SU-DHL-6 (cell line): ENCODE measurements around the gene ACSL5.

Source experiments
- H2AFZ ChIP-seq: fragments of 200-600 bp; sonication (generic); 2 replicates; pipeline ENCODE4 v1.6.1; 2014; ENCODE audit warnings: low read depth, mild to moderate bottlenecking, moderate library complexity, mixed read lengths, antibody characterized with exemption, low read length; ENCODE audit not compliant: severe bottlenecking
- H3F3A ChIP-seq: fragments of 200-600 bp; shearing (Covaris generic); 2 replicates; pipeline ENCODE4 v1.6.0; 2016; ENCODE audit warnings: antibody characterized with exemption, mild to moderate bottlenecking; ENCODE audit not compliant: insufficient read depth
- H3K27ac ChIP-seq: fragments of 200-600 bp; sonication (generic); 2 replicates; pipeline ENCODE4 v1.5.1; 2016; ENCODE audit warnings: low read depth, mild to moderate bottlenecking, low read length, moderate library complexity, mixed read lengths
- H3K27me3 ChIP-seq: fragments of 200-600 bp; sonication (generic), shearing (Covaris generic); 2 replicates; pipeline ENCODE4 v1.6.0; 2014; ENCODE audit warnings: mild to moderate bottlenecking, low read length
- H3K36me3 ChIP-seq: fragments of 200-600 bp; sonication (generic); 2 replicates; pipeline ENCODE4 v1.6.1; 2014; ENCODE audit warnings: mild to moderate bottlenecking, low read length, mixed read lengths
- H3K4me2 ChIP-seq: fragments of 300-600, 200-600 bp; shearing (Covaris generic), sonication (generic); 2 replicates; pipeline ENCODE4 v1.6.0; 2014; ENCODE audit warnings: low read length, low read depth, mild to moderate bottlenecking; ENCODE audit not compliant: poor library complexity, severe bottlenecking
- H3K4me3 ChIP-seq: fragments of 200-600 bp; sonication (generic); 2 replicates; pipeline ENCODE4 v1.5.1; 2014; ENCODE audit warnings: antibody characterized with exemption, low read length, mild to moderate bottlenecking, mixed read lengths; ENCODE audit not compliant: insufficient read depth, poor library complexity, severe bottlenecking
- H3K79me2 ChIP-seq: fragments of 200-600 bp; sonication (generic); 2 replicates; pipeline ENCODE4 v1.6.1; 2014; ENCODE audit warnings: mild to moderate bottlenecking, low read length, moderate library complexity; ENCODE audit not compliant: insufficient read depth
- H3K9ac ChIP-seq: fragments of 200-600 bp; sonication (generic); 2 replicates; pipeline ENCODE4 v1.7.0; 2014; ENCODE audit warnings: mild to moderate bottlenecking, low read length
- H3K9me2 ChIP-seq: fragments of 200-600 bp; sonication (generic); replicated peaks from 2 replicates; pipeline ENCODE4 v1.6.1; 2014; ENCODE audit warnings: low read length; ENCODE audit not compliant: insufficient read depth
- H3K9me3 ChIP-seq: fragments of 200-600 bp; sonication (generic); 2 replicates; pipeline ENCODE4 v1.6.1; 2014; ENCODE audit warnings: low read length, mixed read lengths; ENCODE audit not compliant: insufficient read depth
- H4K20me1 ChIP-seq: fragments of 200-600 bp; sonication (generic); 2 replicates; pipeline ENCODE4 v1.6.1; 2014; ENCODE audit warnings: low read depth, mild to moderate bottlenecking, antibody characterized with exemption, low read length, moderate library complexity, mixed read lengths
- EZH2phosphoT487 ChIP-seq: fragments of 200-600 bp; sonication (generic), shearing (Covaris generic); conservative IDR thresholded peaks from 2 replicates; pipeline ENCODE4 v1.6.1; 2018; ENCODE audit warnings: mild to moderate bottlenecking, antibody characterized with exemption, low read length, moderate library complexity, mixed read lengths
- TF ChIP-seq, protein P1 (sequence below): fragments of 200-600 bp; sonication (generic); IDR thresholded peaks from one replicate; pipeline ENCODE4 v1.5.1; 2017; ENCODE audit warnings: antibody characterized with exemption, mild to moderate bottlenecking, low read length, moderate library complexity; ENCODE audit not compliant: insufficient read depth, poor library complexity, severe bottlenecking

The ACSL5 gene

GRCh38 chr10:112438356-112438755 is 64.4 kb downstream of the ACSL5 start:
- TF ChIP-seq, protein P1, sequence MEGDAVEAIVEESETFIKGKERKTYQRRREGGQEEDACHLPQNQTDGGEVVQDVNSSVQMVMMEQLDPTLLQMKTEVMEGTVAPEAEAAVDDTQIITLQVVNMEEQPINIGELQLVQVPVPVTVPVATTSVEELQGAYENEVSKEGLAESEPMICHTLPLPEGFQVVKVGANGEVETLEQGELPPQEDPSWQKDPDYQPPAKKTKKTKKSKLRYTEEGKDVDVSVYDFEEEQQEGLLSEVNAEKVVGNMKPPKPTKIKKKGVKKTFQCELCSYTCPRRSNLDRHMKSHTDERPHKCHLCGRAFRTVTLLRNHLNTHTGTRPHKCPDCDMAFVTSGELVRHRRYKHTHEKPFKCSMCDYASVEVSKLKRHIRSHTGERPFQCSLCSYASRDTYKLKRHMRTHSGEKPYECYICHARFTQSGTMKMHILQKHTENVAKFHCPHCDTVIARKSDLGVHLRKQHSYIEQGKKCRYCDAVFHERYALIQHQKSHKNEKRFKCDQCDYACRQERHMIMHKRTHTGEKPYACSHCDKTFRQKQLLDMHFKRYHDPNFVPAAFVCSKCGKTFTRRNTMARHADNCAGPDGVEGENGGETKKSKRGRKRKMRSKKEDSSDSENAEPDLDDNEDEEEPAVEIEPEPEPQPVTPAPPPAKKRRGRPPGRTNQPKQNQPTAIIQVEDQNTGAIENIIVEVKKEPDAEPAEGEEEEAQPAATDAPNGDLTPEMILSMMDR, result no peak
- no peak for TF ChIP-seq EZH2phosphoT487
- Histone ChIP-seq H3K36me3 (peaks cover 53% of the 10 kb centered on the region), H3K9ac (no peak overlapping the region), H3K4me3 (no peak overlapping the region), H3K27me3 (no peaks in the 10 kb centered on the region), H3F3A (peaks cover 11% of the 10 kb centered on the region; the same call in 1 of the 2 replicates), H2AFZ (no peak overlapping the region), H3K4me2 (no peak overlapping the region), H3K9me3 (no peaks in the 10 kb centered on the region), H4K20me1 (no peaks in the 10 kb centered on the region), H3K79me2 (peaks cover 3% of the 10 kb centered on the region; the same call in 1 of the 2 replicates), H3K27ac (no peak overlapping the region), H3K9me2 (no peaks in the 10 kb centered on the region)

GRCh38 chr10:112441520-112441919 is 67.6 kb downstream of the ACSL5 start:
- H3K9me3 ChIP-seq, result no peaks in the 10 kb centered on the region
- H3K79me2 ChIP-seq, result peaks cover 30% of the 10 kb centered on the region
- H3K36me3 ChIP-seq, result peaks cover 46% of the 10 kb centered on the region; the same call in 1 of the 2 replicates
- H3K4me3 ChIP-seq, result no peak overlapping the region
- H3K4me2 ChIP-seq, result no peak overlapping the region
- H4K20me1 ChIP-seq, result no peaks in the 10 kb centered on the region
- H3F3A ChIP-seq, result peaks cover 3% of the 10 kb centered on the region; the same call in 1 of the 2 replicates
- no peak overlapping the region for H3K27ac ChIP-seq
- no peak overlapping the region for H3K9ac ChIP-seq
- no peak overlapping the region for H2AFZ ChIP-seq
- no peaks in the 10 kb centered on the region for H3K9me2 ChIP-seq
- no peak for TF ChIP-seq EZH2phosphoT487
- TF ChIP-seq, protein P1, result no peak
- no peaks in the 10 kb centered on the region for H3K27me3 ChIP-seq

DNA sequence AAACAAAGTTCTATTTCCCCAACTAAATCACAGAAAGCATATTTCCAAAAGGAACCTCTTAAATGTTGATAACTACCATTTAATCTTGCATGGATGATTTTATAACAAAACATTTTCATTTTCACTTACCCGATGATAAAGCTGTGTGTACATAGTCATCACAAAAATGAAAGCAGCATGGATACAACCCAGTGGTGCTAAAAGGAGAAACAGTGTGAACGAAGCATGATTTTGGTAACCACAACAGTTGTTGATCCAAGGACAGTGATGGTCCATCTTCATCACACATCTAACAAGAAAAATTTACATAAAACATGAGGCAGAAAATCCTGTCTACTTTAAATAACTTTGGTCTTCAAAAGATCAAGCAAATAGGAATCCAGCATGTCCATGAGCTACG is 68.1 kb downstream of the ACSL5 start:
- Histone ChIP-seq H3K36me3 (peaks cover 45% of the 10 kb centered on the region; the same call in 1 of the 2 replicates), H3K27ac (no peak overlapping the region), H3F3A (peaks cover 3% of the 10 kb centered on the region; the same call in 1 of the 2 replicates), H4K20me1 (no peaks in the 10 kb centered on the region), H3K79me2 (peaks cover 32% of the 10 kb centered on the region), H3K9me2 (no peaks in the 10 kb centered on the region), H2AFZ (no peak overlapping the region), H3K4me3 (no peak overlapping the region), H3K4me2 (no peak overlapping the region), H3K9me3 (no peaks in the 10 kb centered on the region), H3K27me3 (no peaks in the 10 kb centered on the region), H3K9ac (no peak overlapping the region)
- TF ChIP-seq, protein P1, result no peak
- no peak for TF ChIP-seq EZH2phosphoT487
